GM23338 (cell line): ENCODE results near the gene ATP5PO. TPM values are rescaled to one million over a fixed set of nuclear protein-coding genes. Genes with fewer than 3 reads are reported as not detected.

Source experiments
- ATAC-seq: fragments of 200-7000 bp; cut with Tn5 transposase; 3 replicates; pipeline ENCODE4 v1.9.1; 2020
- DNase-seq: peaks from one replicate; pipeline ENCODE4 v3.0.0-alpha.2; 2015; ENCODE audit warnings: low spot score
- H2AFZ ChIP-seq: fragments of 200-600 bp; sonication (generic); 2 replicates; pipeline ENCODE4 v1.8.0; 2016; ENCODE audit warnings: antibody characterized with exemption, mild to moderate bottlenecking, moderate library complexity
- H3F3A ChIP-seq: fragments of 200-600 bp; sonication (generic); replicated peaks from 2 replicates; pipeline ENCODE4 v1.8.0; 2017; ENCODE audit warnings: antibody characterized with exemption, mixed run types, low read depth
- H3K27ac ChIP-seq: fragments of 200-600 bp; sonication (generic); 2 replicates; pipeline ENCODE4 v1.6.1; 2016; ENCODE audit warnings: low read depth
- H3K27me3 ChIP-seq: fragments of 200-600 bp; sonication (generic); 2 replicates; pipeline ENCODE4 v1.8.0; 2016; ENCODE audit warnings: mild to moderate bottlenecking, mixed run types, moderate library complexity; ENCODE audit not compliant: insufficient read depth
- H3K36me3 ChIP-seq: fragments of 200-600 bp; sonication (generic); 2 replicates; pipeline ENCODE4 v1.8.0; 2016; ENCODE audit warnings: mild to moderate bottlenecking; ENCODE audit not compliant: insufficient read depth
- H3K4me1 ChIP-seq: fragments of 200-600 bp; sonication (generic); 2 replicates; pipeline ENCODE4 v1.8.0; 2016; ENCODE audit warnings: mild to moderate bottlenecking, moderate library complexity; ENCODE audit not compliant: insufficient read depth
- H3K4me2 ChIP-seq: fragments of 200-600 bp; sonication (generic); 2 replicates; pipeline ENCODE4 v1.7.1; 2017; ENCODE audit warnings: mixed run types
- H3K4me3 ChIP-seq: fragments of 200-600 bp; sonication (generic); 2 replicates; pipeline ENCODE4 v1.6.1; 2016; ENCODE audit warnings: mixed run types
- H3K79me2 ChIP-seq: fragments of 200-600 bp; sonication (generic); replicated peaks from 2 replicates; pipeline ENCODE4 v1.8.0; 2017; ENCODE audit warnings: mild to moderate bottlenecking; ENCODE audit not compliant: insufficient read depth
- H3K9me2 ChIP-seq: fragments of 200-600 bp; sonication (generic); 2 replicates; pipeline ENCODE4 v1.8.0; 2017; ENCODE audit not compliant: insufficient read depth
- H4K20me1 ChIP-seq: fragments of 200-600 bp; sonication (generic); replicated peaks from 2 replicates; pipeline ENCODE4 v1.8.0; 2017; ENCODE audit warnings: mild to moderate bottlenecking; ENCODE audit not compliant: insufficient read depth
- H3K27ac Mint-ChIP-seq: 2 replicates; pipeline ENCODE4 v1.8.0; 2020; ENCODE audit warnings: inconsistent platforms, mild to moderate bottlenecking, moderate library complexity, mixed read lengths
- H3K27me3 Mint-ChIP-seq: 3 replicates; pipeline ENCODE4 v1.8.0; 2022; ENCODE audit warnings: low read depth, mild to moderate bottlenecking, moderate library complexity, mixed read lengths, inconsistent platforms; ENCODE audit not compliant: insufficient read depth, poor library complexity
- H3K36me3 Mint-ChIP-seq: 3 replicates; pipeline ENCODE4 v1.8.0; 2021; ENCODE audit warnings: low read depth, mild to moderate bottlenecking, inconsistent platforms, moderate library complexity, mixed read lengths
- H3K4me1 Mint-ChIP-seq: 3 replicates; pipeline ENCODE4 v1.8.0; 2020; ENCODE audit warnings: mild to moderate bottlenecking, inconsistent platforms, mixed read lengths
- H3K4me3 Mint-ChIP-seq: 3 replicates; pipeline ENCODE4 v1.8.0; 2021; ENCODE audit warnings: moderate library complexity, mild to moderate bottlenecking, inconsistent platforms, mixed read lengths
- H3K9me3 Mint-ChIP-seq: 3 replicates; pipeline ENCODE4 v1.8.0; 2020; ENCODE audit warnings: moderate library complexity, mild to moderate bottlenecking, inconsistent platforms, mixed read lengths
- CREB1 ChIP-seq: fragments of 250-450 bp; sonication (Bioruptor Pico); IDR thresholded peaks from 2 replicates; pipeline ENCODE4 v1.5.0; 2020; ENCODE audit warnings: low read depth, mild to moderate bottlenecking, moderate library complexity
- CTCF ChIP-seq, 2 experiments: fragments of 200-600 bp in 1 of 2; sonication (generic) in 1 of 2; conservative IDR thresholded peaks; 2 replicates each; pipeline versions ENCODE4 v1.5.1 to v1.6.1; 2016 to 2017; ENCODE audit warnings: antibody characterized with exemption in 2 of 2, low read depth in 2 of 2, mild to moderate bottlenecking in 2 of 2, moderate library complexity in 1 of 2
- ETS1 ChIP-seq: IDR thresholded peaks from 2 replicates; pipeline ENCODE4 v1.6.1; 2016; ENCODE audit warnings: antibody characterized with exemption
- EZH2phosphoT487 ChIP-seq: fragments of 200-600 bp; sonication (generic); IDR thresholded peaks from one replicate; pipeline ENCODE4 v1.8.1; 2018; ENCODE audit warnings: antibody characterized with exemption; ENCODE audit not compliant: unreplicated experiment
- JUNB ChIP-seq: IDR thresholded peaks from one replicate; pipeline ENCODE4 v1.6.1; 2016; ENCODE audit warnings: antibody characterized with exemption; ENCODE audit not compliant: unreplicated experiment
- NANOG ChIP-seq: IDR thresholded peaks from 2 replicates; pipeline ENCODE4 v1.6.1; 2016; ENCODE audit warnings: antibody characterized with exemption, borderline replicate concordance
- POLR2AphosphoS5 ChIP-seq: IDR thresholded peaks from 2 replicates; pipeline ENCODE4 v1.6.1; 2016; ENCODE audit warnings: antibody characterized with exemption, low read depth
- STAT1 ChIP-seq: IDR thresholded peaks from one replicate; pipeline ENCODE4 v1.6.1; 2016; ENCODE audit warnings: antibody characterized with exemption; ENCODE audit not compliant: unreplicated experiment
- ZNF114 ChIP-seq: fragments of 250-450 bp; sonication (Bioruptor Pico); IDR thresholded peaks from 2 replicates; pipeline ENCODE4 v1.5.0; 2020; ENCODE audit warnings: mild to moderate bottlenecking, moderate library complexity
- ZNF331 ChIP-seq: fragments of 250-450 bp; sonication (Bioruptor Pico); IDR thresholded peaks from 2 replicates; pipeline ENCODE4 v1.5.0; 2020; ENCODE audit warnings: low read depth, mild to moderate bottlenecking, moderate library complexity
- polyA plus RNA-seq: library from polyadenylated mRNA; unstranded; fragments of >200 nt; fragmentation: Nextera tagmentation; extraction: Ambion mirVana; gene quantifications from 2 replicates; pipeline ENCODE4 v1.2.1, GENCODE V29; 2016
- total RNA-seq: library from RNA; depleted of rRNA; stranded (reverse); fragments of >200 nt; shearing (Covaris generic); gene quantifications from 2 replicates; pipeline ENCODE4 v1.2.3, GENCODE V29; 2014
- TF ChIP-seq, protein P1 (sequence below): IDR thresholded peaks from one replicate; pipeline ENCODE4 v1.6.1; 2018; ENCODE audit warnings: antibody characterized with exemption; ENCODE audit not compliant: unreplicated experiment

ATP5PO gene
- total and polyA plus RNA-seq, 2 experiments from 2014 or later: 244 to 522 TPM

- no peaks in the 10 kb centered on the region for H3K27me3 ChIP-seq
- ATAC-seq (no peak), DNase-seq (no peak)
- H3K4me2 ChIP-seq: no peak overlapping the region
- H3K4me1 ChIP-seq: no peaks in the 10 kb centered on the region
- H3K4me1 Mint-ChIP-seq: no peaks in the 10 kb centered on the region
- no peaks in the 10 kb centered on the region for H3K79me2 ChIP-seq
- no peaks in the 10 kb centered on the region for H3F3A ChIP-seq
- TF ChIP-seq, protein P1, sequence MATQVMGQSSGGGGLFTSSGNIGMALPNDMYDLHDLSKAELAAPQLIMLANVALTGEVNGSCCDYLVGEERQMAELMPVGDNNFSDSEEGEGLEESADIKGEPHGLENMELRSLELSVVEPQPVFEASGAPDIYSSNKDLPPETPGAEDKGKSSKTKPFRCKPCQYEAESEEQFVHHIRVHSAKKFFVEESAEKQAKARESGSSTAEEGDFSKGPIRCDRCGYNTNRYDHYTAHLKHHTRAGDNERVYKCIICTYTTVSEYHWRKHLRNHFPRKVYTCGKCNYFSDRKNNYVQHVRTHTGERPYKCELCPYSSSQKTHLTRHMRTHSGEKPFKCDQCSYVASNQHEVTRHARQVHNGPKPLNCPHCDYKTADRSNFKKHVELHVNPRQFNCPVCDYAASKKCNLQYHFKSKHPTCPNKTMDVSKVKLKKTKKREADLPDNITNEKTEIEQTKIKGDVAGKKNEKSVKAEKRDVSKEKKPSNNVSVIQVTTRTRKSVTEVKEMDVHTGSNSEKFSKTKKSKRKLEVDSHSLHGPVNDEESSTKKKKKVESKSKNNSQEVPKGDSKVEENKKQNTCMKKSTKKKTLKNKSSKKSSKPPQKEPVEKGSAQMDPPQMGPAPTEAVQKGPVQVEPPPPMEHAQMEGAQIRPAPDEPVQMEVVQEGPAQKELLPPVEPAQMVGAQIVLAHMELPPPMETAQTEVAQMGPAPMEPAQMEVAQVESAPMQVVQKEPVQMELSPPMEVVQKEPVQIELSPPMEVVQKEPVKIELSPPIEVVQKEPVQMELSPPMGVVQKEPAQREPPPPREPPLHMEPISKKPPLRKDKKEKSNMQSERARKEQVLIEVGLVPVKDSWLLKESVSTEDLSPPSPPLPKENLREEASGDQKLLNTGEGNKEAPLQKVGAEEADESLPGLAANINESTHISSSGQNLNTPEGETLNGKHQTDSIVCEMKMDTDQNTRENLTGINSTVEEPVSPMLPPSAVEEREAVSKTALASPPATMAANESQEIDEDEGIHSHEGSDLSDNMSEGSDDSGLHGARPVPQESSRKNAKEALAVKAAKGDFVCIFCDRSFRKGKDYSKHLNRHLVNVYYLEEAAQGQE: no peak
- TF ChIP-seq STAT1 (no peak), ZNF331 (CRISPR knock-in tag) (no peak), EZH2phosphoT487 (no peak), NANOG (no peak), ETS1 (no peak), ZNF114 (CRISPR knock-in tag) (no peak), CREB1 (CRISPR knock-in tag) (no peak), POLR2AphosphoS5 (no peak), CTCF (conservative IDR thresholded peaks at IDR 0.05; ENCODE audit: low read depth in 2 of 2) (no peak), JUNB (no peak)
- H3K4me3 ChIP-seq: no peak overlapping the region
- no peak overlapping the region for H3K27ac ChIP-seq
- no peaks in the 10 kb centered on the region for H3K36me3 ChIP-seq
- no peaks in the 10 kb centered on the region for H3K36me3 Mint-ChIP-seq
- H2AFZ ChIP-seq: no peak overlapping the region
- H4K20me1 ChIP-seq: no peaks in the 10 kb centered on the region
- no peaks in the 10 kb centered on the region for H3K9me2 ChIP-seq
- H3K9me3 Mint-ChIP-seq: no peaks in the 10 kb centered on the region; the same call in 2 of the 3 replicates
- H3K27ac Mint-ChIP-seq: no peak overlapping the region
- H3K27me3 Mint-ChIP-seq: peaks cover 4% of the 10 kb centered on the region
- H3K4me3 Mint-ChIP-seq: no peak overlapping the region
Observed at GRCh38 chr21:33872881-33873515, 42.6 kb downstream of the ATP5PO start.
